HG02759 (cell line): Measurements from ENCODE around the gene CD28.

Experiments
- ATAC-seq: cut with Tn5 transposase; IDR thresholded peaks from one replicate; pipeline ENCODE4 v1.9.1; 2021; ENCODE audit warnings: mild to moderate bottlenecking, moderate library complexity; ENCODE audit not compliant: unreplicated experiment

The CD28 gene

DNA sequence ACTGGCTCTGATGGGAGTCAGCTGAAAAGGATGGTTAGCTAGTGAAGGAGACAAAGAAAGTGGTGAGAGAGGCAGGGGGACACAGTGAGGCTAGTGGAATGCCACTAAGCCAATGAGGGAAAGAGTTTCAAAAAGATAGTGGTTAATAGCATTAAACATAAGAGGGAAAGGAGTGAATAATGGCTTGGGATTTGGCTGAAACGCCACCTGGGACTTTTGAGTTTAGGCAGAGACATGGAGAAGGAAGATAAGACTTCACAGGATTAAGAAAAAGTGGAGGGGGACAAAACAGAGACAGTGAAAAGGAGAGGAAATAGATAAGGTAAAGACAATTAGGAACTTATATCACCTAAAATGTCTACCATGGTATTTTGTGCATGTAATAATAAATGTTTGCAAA is 6.9 kb downstream of the CD28 start:
- ATAC-seq = no peak

DNA sequence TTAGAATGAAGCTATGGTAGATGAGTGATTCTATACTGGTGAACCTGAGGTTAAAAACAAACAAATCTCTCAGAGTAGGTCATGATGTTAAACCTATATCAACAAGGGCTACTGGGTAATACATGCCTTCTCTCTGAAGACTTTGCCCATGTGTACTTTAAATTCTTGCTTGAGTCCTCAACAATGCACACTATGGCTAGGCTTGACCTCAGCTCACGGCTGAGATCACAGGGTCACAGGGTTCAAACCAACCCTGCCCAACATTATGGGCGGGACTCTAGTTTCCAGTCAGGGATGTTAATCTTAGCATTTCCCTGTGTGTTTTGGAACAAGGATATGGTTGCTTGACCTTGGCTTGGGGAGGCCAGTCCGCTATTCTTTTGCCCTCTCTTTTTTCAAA is 7.7 kb downstream of the CD28 start:
- no peak for ATAC-seq

DNA sequence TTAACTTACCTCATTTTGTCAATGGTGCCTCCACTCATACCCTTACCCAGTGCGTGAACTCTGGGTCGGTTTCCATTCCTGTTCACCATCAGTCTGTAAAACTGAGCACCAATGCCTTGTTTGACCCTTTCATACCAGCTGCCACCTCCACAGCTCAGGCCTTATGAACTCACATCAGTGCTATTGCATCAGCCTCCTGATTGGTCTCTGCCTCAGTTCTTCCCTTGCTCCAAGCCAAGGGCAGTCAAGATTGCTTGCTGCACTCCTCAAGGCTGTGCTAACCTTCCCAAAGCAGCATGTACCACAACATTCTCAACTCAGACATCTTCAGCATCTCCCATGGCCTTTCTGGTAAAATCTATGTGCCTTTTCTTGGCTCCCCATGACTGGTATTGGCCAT is 9.3 kb downstream of the CD28 start:
- ATAC-seq = no peak

DNA sequence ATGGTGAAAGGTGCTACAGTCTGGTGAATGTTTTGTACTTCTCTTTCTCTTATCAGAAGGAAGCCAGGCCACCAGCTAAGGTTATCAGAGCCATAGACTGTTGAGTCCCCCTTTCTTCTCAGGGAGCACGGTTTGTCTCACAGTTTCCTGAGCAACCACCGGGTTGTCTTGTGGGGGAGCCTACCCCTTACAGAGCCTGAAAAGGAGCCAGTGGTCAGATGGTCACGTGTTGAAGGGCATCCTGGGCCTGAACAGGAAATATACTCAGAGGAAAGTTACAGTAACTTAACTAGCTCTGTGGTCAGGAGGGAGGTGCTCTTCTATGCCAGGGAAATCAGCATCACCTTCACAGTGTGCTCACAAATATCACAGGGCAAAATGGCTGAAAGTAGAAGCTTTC is 11.6 kb downstream of the CD28 start:
- peak; percentile 95 for ATAC-seq

DNA sequence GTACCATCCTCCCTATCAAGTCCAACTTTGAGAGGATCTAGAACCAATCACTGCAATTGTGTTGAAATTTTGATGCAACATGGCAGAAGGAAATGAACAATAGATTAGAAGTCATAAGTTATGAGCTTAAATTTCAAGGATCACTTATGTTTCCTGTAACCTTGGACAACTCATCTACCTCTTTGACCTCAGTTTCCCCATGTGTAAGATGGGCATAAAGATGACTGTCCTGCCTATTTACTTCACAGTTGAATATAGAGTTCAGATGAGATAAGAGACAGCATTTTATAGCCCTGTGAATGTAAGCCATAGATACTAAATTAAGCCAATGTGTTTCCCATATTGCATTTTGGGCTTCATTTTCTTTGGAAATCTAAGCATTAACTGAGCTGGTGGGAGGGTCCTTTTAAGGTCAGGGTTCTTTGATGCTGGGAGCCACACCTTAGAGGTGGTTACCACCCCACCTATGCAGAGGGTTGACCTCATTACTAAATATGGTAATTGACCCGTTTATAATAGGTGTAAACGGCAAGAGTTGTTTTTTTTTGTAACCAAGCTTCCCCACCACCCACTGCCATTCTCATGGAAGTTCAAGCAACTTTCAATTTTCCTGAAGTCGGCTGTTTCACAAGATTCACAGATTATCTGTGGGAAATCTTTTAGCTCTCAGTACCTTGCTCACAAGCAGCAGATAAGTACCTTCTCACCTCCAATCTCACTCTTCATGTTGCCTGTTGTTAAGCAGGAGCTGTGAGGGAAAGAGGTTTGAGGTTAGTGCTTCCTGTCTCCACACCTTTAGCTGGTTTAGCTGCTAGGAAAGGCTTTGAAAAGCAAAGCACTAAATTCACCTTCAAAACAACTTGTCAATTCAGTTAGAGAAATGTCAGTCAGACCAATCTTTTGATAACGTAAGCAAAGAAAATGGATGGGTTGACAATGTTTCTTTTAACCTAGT is 13.3 kb downstream of the CD28 start:
- no peak for ATAC-seq

DNA sequence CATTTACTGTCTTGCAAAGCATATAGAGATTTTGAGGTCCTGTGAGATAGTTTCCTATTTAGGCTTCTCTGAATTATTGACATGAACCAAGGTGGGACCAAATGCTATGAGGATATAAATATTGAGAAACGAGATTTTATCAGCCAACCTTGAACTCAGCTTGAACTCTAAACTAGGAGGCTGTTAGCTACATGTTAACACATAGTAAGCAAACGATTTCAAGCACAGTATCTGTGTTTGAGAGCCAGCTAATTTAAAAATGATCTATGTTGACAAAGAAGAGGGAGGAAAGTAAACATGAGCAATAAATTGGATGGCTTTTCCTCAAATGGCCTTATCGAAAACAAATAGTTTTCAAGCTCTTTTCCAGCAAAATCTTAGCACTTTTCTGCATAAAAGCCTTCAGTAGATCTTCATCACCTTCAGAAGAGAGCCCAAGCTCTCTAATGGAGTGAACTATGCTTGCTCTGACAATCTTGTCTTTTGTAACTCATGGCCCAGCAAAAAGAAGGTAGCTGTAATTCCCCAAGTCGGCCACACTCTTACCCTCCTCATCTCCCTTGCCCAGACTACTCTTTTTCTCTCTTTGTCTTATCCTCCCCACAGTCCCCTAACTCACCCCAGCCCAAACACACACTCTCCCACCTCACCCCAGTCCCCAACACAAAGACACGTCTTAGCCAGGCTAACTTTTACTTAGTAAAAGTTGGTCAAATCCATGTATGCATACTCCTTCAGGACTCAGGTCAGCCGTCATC is 14.7 kb downstream of the CD28 start:
- no peak for ATAC-seq

DNA sequence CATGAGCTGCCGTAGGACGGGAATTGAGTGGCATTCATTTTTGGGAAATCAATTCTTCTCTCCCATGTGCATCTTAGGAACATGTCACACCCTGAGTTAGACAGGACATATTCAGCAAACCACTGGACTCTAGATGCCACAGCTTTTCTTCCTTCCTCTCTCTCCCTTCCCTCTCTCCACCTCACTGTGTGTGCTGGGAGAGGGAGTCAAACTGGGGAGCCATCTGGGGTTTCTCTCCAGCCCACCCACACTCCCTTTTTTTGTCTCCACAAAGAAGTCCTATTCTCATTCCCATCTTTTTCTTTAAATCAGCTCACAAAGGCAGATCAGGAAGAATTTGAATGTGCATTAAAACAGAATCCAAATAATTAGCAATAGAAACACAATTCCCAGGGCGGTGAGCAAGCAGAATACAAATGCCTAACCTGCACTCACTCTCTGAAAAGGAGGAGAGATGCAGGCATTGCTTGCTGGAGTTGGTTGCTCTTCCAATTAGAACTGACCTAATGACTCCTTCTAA is 15.4 kb downstream of the CD28 start:
- no peak for ATAC-seq

DNA sequence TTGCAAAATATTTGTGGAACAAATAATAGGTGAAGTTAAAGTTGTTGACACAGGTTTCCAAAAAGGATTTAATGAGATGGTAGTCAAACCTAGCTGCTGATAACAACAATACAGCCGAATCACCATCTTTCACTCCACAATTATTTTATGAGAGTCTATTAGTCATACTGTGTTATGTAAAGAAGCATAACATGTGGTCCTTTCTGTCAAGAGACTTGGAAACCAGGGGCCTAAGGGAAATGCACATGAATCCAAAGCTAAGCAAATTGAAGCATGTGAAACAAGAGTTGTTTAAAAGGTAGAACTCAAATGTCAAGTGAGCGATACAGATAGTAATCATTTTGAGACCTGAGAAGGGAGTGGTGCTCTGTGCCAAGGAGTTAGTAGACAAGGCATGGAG is 16.0 kb downstream of the CD28 start:
- ATAC-seq = no peak

DNA sequence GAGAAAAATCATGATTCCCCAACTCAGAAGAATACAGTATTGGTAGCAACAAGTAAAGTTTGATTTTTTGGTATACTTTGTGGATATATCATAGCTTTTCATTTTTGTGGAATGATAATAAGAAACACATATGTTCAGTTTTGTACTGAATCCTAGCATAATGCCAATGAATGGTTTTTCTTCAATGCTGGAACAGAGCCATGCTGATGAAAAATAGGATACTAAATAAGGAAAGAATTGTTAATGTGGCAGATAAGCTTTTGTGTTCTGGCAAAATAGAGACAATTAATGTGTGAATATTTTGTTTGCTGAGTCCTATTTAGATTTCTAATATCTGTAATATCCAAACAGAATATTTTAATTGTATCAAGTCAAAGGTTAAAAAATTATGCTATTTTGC is 21.9 kb downstream of the CD28 start:
- ATAC-seq = no peak

DNA sequence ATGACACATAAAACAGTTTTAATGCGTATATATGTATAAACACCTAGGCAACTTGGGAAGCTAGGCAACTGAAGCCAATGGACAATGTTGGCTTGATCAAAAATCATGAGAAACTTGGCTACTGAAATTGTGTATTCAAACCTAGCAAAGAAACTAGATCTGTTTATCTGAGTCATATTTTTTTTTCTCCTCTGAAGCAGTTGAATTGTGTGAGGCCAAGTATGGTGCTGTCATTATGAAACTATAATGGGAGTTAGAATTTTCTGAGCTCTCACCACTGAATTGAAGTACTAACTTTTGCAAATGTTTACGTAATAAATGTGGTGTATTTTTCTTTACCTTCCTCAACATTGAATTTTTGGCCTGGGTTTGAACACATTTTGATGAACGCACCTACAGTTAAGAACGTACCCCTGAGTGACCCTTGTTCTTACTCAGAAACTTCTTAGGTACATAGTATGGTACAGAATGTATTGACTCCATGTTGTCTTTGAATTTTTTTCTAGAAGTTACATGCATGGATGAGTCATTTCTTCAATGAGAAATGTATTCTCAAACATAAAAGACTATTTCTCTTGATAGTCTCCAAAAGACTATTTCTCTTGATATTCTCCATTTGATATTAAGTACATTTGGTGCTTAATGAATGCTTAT is 23.8 kb downstream of the CD28 start:
- ATAC-seq = no peak

DNA sequence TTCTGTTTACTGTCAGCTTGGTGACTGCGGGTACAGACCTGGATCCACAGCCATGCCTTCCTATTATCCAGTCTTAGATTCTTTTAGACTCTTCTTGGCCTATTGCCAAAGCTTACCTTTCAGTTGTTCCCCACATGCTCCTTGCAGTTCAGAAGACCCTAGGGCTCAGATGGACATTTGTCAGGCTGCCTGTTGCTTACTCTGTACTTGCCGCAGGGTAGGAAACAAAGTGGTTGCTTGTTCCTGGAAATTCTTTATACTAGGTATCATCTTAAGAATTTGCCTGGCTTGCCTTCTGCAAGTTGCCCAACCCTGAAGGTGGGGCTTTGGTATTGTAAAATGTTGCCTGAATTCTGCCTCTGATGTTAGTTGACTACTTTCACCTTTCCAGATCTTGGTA is 24.4 kb downstream of the CD28 start:
- ATAC-seq = no peak

DNA sequence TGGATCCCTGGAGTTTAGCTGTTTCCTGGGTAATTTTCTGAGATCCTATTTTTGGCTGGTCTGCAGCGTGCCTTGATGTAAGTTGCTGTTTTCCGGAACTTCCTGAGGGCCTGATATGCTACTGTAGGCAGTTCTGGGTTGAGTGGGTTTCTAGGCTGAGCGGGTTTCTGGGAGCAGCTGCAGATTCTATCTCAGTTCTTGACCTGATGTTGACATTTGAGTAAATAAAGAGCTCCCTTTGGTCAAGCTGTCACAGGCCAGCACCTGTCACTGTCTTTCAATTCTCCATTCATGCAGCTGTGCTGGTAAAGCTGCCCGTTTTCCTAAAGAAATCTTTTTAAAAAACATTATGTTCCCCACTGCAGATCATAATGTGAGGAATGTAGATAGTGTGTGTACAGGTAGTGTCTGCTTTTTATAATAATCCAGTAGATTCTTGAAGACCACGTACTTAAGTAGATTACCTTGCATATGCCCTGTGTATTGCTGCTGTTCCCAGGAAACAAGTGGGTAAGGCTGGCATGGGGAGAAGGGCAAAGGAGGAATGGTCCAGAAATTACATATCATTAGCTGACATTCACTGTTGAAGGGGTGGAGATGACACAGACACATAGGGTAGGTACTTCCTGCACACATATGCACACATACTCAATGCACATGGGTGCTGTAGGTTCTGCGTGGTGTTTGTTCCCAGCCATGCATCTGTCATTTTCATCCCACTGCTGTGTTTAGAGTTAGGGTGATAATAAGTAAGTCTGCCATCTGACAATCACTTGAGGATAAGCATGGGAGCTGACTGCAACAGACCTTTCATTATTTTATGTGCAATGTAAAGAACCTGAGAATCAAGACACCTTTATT is 25.9 kb downstream of the CD28 start:
- no peak for ATAC-seq

DNA sequence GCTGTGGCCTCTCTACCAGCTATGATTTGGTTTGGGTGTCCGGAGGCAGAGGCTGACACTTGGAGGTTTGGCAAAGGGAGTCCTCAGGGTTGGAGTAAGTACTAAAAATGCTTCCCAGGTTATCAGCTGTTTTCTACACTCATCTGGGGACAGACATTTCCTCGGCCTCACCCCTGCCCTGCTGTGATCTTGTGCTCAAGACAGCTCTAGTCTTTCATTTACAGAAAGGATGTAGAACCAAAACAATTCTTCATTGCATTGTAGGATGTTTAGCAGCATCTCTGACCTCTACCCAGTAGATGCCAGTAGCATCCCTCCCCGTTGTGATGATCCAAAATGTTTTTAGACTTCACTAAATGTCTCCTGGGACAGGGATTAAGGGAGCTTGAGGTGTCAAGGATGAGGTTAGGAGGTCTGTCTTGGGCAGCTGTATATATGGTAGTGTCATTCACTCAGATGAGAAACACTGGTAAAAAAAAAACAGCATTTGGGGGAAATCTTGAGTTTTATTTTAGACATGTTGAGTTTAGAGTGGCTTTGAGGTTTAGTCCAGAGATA is 26.6 kb downstream of the CD28 start:
- ATAC-seq = no peak

DNA sequence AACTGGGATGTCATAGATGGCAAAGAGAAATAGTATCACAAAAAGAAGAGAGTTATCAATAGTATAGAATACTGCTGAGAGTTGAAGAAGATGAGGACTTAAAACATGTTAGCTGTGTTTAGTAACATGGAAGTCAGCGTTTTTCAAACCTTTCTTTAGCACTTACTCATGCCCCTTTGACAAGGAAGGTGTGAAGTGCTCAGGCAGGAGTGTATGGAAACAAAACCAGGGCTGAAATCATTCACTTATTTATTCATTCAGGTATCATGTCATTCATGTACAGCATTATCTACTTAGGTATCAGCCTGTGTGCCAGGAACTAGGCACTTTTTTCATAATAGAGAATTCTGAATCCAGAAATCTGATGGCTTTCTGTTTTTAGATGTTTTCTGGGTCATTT is 27.2 kb downstream of the CD28 start:
- no peak for ATAC-seq

DNA sequence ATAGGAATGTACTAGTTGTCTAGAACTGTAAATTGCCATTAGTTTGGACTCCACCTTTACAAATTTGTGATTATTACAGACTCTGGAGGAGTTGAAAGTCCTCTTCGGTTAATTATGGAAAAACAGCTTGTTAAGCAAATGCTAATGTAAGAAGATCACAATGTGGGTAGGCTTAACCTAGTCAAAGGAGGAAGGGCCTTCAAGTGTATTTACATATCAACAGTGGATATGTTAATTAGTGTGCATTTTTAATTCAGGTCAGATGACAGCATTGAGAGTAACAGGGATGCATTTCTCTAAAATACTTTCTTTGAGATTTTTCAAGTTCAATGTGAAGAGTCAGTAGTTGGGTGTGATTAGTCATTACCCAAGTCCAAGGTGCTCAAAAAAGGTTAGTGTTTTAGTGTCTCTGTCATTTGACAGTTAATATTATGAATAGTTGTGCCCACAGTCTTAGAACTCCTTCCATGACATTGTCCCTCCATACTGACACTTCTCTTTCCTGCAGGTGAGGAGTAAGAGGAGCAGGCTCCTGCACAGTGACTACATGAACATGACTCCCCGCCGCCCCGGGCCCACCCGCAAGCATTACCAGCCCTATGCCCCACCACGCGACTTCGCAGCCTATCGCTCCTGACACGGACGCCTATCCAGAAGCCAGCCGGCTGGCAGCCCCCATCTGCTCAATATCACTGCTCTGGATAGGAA is 28.0 kb downstream of the CD28 start:
- ATAC-seq = no peak

DNA sequence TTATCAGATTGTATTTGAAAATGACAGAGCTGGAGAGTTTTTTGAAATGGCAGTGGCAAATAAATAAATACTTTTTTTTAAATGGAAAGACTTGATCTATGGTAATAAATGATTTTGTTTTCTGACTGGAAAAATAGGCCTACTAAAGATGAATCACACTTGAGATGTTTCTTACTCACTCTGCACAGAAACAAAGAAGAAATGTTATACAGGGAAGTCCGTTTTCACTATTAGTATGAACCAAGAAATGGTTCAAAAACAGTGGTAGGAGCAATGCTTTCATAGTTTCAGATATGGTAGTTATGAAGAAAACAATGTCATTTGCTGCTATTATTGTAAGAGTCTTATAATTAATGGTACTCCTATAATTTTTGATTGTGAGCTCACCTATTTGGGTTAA is 30.9 kb downstream of the CD28 start:
- ATAC-seq = no peak

DNA sequence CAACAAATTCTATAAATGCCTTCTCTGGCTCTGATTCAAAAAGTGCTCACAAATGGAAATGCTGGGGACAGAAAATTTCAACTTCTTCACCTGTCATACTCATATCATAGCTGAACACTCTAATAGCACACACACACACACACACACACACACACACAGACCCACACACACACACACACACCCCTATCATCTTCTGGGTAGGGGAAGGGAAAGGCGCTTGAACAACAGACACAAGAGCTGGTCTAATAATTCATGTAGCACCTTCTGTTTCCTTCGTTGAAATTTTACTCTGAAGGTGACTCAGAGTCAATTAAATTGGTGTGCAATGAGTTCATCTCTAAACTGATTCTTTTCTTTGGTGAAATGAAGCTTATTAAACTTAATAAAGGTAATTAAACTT is 32.9 kb downstream of the CD28 start:
- no peak for ATAC-seq

DNA sequence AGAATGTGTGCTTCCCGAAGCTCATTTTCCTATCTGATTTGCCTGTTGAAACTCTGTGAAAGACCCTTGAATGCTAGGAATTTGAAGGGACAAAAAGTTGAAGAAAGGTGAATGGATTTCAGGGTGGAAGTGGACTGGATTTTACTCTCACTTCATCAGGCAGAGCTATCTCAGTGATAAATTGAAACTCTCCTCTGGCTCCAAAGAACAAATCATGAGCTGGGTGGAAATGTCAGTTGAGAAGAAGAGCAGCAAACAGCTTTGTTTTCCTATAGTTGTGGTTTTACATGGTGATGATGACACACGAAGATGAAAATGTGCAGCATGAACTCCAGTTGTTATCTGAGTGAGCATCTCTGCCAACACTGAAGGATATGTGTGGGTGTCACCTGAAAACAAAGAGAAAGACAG is 34.4 kb downstream of the CD28 start:
- ATAC-seq = no peak

DNA sequence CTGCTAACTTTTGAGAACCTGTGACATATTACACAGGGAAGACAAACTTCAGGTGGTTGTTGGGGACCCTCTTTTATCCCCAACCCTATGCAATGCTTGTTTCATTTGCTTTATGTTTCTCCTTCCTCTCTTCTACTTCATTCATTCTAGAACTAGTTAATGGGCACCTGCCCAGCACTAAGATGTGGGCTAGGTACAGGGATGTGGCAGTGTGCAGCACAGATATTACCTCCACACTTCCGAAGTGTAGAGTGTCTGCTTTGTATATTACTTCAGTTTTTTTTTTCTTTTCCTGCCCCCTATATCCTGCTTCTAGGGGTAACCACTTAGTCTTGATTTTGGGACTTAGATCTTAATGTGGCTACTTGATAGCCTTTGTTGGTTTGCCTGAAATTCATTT is 35.1 kb downstream of the CD28 start:
- ATAC-seq = no peak
